Fibroblast of skin of scalp (primary cell): ENCODE results near the gene PCDHA1. TPM values are rescaled to one million over a fixed set of nuclear protein-coding genes. Genes with fewer than 3 reads are reported as not detected.
"Not testable (repeated sequence)": the region's sequence is repeated elsewhere in the genome, so short reads cannot be mapped to it uniquely, and the experiment has no call there.

Source experiments
- DNase-seq: peaks from one replicate; pipeline ENCODE4 v3.0.0-alpha.2; 2013
- polyA plus RNA-seq, 2 experiments: library from polyadenylated mRNA; unstranded; fragments of 120-200 nt; gene quantifications; one replicate each; pipeline ENCODE4 v1.2.1, GENCODE V29; 2013; ENCODE audit not compliant: insufficient read length in 2 of 2

The PCDHA1 gene
- 0.07 TPM for polyA plus RNA-seq (2013, experiment 1 of 2; ENCODE audit: insufficient read length)
- 0.12 TPM for polyA plus RNA-seq (2013, experiment 2 of 2; ENCODE audit: insufficient read length)

DNA sequence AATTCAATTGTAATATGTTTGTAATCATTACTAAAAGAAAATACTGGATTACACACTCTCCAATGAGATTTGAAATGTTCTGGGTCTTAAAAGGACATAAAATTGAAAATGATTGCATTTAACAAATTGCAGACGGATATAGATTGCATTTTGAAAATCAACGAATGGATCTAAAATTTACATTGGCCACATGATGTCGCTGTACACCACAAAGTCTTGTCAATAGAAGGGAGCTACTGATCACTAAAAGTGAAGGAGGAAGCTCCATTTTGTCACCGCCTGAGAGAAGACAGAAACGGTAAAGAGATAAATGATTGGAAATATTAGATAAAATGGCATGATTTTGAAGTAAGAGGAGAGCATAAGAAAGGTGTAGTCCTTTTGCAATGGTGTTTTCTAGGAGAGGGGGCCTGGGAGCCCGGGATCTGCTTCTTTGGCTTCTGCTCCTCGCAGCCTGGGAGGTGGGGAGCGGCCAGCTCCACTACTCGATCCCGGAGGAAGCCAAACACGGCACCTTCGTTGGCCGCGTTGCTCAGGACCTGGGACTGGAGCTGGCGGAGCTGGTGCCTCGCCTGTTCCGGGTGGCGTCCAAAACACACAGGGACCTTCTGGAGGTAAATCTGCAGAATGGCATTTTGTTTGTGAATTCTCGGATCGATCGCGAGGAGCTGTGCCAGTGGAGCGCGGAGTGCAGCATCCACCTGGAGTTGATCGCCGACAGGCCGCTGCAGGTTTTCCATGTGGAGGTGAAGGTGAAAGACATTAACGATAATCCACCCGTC, at the start of gene PCDHA1:
Gene PCDHA1 (plus strand): TSS at position 236 of the 782 bp plus-strand sequence.
- DNase-seq: no peak

DNA sequence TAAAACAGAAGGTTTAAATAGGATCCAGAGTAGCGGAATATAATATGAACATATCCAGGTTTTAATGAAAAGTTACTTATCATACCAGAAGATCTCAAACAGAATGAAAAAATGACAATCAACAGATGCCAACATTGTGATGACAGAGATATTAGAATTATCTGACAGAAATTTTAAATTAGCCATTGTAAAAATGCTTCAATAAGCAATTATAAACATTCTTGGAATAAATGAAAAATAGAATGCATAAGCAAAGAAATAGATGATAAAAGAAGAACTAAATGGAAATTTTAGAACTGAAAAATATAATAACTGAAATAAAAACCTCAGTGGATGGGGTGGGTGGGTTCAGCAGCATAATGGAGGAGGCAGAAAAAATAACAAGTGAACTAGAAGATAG, 48.5 kb upstream of the PCDHA1 start:
- no peak for DNase-seq

DNA sequence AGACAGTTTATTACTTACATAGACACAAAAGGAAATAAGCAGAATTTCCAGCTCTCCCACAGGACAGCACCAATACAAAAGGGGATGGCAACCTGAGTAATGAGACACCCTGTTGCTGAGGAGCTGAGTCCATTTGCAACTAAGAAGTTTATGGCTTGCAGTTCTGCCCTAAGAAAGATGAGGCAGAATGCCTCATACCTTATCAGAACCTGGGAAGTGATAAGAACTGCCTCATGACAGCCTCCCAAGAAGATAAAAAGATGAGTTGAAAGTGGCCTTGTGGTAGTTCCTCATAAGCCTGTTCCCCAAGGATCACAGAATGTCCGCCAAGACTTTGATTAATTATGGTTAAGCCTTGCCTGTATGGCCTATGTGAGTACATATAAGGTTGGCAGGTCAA, 44.0 kb upstream of the PCDHA1 start:
- no peak for DNase-seq

DNA sequence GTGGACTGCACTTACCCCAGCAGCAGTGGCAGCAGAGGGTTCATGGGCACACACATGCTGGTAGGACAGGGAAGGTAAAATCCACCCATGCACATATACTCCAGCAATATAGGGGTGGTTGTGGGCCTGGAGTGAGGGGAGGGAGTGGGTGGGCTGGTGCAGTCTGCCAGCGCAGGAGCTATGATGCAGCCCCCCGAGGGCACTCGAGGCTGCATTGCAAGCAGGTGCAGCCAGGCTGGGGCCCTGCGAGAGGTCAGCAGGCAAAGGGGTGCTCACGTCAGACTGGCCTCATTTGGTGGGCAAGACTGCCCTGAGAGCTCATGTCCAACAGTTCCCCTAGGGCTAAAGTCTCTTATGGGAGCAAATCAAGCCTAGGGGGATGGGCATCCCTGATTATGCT, 32.4 kb upstream of the PCDHA1 start:
- no peak for DNase-seq

DNA sequence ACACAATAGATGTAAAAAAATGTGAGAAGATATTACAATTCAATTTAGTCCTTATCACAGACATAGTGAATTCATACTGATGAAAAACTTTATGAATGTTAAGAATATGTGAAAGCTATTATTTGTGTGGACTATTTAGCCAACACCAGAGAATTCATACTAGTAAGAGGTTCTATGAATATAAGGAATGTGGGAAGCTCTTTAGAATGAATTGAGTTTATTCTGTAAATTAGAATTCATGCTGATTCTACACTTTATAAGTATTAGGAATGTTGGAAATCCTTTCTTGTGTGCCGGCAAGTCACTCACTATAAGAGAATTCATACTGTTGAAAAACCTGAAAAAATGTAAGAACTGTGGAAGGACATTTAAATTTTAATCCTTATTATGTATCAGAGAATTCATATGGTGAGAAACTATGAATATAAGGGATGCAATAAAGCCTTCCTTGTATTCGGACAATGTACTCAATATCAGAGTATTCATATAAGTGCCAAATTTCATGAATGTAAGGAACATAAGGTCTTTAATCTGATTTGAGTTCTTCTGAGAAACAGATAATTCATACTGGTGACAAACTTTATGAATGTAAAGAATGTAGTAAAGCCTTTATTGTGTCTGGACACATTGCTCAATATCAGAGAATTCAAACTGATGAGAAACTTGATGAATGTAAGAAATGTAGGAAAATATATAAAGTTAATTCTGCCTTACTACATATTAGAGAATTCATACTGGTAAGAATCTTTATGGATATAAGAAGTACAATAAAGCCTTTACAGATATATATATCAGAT, 21.6 kb upstream of the PCDHA1 start:
- no peak for DNase-seq

DNA sequence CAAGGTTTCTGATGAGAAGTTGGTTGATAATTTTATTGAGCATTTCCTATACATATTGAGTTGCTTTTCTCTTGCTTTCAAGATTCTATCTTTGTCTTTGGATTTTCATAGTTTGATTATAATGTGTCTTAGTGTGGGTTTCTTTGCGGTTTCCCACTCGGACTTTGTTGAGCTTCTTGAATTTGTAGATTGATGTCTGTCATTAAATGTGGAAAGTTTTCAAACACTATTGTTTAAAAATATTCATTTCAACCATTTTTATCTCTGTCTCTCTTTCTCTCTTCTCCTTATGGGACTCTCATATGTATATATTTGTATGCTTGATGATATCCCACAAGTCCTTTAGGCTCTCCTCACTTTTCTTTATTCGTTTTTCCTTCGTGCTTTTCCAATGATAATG, 18.5 kb upstream of the PCDHA1 start:
- DNase-seq: no peak

DNA sequence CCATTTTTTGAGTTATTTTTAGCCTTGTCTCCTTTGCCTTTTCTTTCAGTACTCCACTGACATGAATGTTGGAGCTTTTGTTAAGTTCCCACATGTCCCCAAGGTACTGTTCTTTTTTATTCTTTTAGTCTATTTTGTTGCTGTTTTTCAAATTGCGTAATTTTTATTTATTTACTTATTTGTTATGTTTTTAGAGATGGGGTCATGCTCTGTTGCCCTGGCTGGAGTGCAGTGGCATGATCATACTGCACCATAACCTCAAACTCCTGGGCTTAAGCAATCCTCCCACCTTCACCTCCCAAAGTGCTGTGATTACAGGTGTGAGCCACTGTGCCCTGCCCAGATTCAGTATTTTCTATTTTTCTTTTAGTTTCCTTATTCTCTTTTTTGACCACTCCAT, 5.4 kb upstream of the PCDHA1 start:
- DNase-seq: no peak

DNA sequence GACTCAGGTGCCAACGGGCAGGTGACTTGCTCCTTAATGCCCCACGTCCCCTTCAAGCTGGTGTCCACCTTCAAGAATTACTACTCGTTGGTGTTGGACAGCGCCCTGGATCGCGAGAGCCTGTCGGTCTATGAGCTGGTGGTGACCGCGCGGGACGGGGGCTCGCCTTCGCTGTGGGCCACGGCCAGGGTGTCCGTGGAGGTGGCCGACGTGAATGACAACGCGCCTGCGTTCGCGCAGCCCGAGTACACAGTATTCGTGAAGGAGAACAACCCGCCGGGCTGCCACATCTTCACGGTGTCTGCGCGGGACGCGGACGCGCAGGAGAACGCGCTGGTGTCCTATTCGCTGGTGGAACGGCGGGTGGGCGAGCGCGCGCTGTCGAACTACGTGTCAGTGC, 1.5 kb downstream of the PCDHA1 start:
- not testable (repeated sequence) for DNase-seq

DNA sequence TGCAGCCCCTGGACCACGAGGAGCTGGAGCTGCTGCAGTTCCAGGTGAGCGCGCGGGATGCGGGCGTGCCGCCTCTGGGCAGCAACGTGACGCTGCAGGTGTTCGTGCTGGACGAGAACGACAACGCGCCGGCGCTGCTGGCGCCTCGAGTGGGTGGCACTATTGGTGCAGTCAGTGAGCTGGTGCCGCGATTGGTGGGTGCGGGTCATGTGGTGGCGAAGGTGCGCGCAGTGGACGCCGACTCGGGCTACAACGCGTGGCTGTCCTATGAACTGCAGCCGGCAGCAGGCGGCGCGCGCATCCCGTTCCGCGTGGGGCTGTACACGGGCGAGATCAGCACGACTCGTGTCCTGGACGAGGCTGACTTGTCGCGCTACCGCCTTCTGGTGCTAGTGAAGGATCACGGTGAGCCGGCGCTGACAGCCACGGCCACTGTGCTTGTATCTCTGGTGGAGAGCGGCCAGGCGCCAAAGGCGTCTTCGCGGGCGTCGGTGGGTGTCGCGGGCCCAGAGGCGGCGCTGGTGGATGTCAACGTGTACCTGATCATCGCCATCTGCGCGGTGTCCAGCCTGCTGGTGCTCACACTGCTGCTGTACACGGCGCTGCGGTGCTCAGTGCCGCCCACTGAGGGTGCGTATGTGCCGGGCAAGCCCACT, 2.0 kb downstream of the PCDHA1 start:
- DNase-seq: not testable (repeated sequence)

DNA sequence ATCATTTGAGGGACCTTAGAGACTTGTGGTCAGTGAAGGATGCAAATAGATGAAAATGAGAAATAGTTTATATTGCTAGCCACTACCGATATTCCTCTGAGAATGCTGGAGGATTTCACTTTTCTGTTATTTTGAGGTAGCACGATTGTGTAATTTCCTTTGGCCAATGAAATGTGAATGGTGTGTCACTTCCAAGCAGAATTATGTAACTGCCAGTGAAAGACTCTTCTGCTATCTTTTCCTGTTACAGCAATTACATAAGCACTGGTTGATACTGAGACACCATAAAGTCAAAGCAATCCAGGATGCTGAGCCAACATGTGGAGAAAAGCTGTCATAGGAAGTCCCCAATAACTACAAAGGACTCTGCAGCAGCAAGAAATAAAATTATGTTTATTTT, 5.1 kb downstream of the PCDHA1 start:
- no peak for DNase-seq

DNA sequence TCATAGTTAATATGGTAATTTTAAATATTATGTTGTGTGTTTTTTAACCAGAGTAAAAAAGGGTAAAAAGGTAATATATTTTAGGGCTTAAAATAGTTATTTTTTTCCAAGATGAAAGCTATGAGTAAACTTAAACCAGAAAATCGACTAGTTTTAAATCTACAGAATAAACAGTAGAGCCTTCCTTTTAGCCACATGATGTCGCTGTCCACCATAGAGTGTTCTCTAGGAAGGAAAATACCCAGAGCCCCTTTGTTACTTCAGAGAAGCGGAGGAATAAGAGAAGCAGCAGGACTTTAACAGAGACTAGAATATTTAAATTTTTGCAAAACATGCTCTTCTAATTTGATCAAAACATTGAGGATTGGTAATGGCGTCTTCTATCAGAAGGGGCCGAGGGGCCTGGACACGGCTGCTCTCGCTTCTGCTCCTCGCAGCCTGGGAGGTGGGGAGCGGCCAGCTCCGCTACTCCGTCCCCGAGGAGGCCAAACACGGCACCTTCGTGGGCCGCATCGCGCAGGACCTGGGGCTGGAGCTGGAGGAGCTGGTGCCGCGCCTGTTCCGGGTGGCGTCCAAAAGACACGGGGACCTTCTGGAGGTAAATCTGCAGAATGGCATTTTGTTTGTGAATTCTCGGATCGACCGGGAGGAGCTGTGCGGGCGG, 8.8 kb downstream of the PCDHA1 start, which contains the start of gene PCDHA2:
Gene PCDHA2 (plus strand): TSS at position 258 of the 664 bp plus-strand sequence.
- DNase-seq: no peak

DNA sequence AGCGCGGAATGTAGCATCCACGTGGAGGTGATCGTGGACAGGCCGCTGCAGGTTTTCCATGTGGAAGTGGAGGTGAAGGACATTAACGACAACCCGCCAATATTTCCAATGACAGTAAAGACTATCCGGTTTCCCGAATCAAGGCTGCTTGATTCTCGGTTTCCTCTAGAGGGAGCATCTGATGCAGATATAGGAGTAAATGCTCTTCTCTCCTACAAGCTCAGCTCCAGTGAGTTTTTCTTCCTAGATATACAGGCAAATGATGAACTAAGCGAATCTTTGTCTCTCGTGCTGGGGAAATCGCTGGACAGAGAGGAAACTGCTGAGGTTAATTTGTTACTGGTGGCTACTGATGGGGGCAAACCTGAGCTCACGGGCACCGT, 9.3 kb downstream of the PCDHA1 start:
- peak; percentile 1 for DNase-seq

DNA sequence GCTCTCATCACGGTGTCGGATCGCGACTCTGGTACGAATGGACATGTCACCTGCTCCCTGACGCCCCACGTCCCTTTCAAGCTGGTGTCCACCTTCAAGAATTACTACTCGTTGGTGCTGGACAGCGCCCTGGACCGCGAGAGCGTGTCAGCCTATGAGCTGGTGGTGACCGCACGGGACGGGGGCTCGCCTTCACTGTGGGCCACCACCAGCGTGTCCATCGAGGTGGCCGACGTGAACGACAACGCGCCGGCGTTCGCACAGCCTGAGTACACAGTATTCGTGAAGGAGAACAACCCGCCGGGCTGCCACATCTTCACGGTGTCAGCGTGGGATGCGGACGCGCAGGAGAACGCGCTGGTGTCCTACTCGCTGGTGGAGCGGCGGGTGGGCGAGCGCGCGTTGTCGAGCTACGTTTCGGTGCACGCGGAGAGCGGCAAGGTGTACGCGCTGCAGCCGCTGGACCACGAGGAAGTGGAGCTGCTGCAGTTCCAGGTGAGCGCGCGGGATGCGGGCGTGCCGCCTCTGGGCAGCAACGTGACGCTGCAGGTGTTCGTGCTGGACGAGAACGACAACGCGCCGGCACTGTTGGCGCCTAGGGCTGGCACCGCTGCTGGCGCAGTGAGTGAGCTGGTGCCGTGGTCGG, 10.3 kb downstream of the PCDHA1 start:
- not testable (repeated sequence) for DNase-seq

DNA sequence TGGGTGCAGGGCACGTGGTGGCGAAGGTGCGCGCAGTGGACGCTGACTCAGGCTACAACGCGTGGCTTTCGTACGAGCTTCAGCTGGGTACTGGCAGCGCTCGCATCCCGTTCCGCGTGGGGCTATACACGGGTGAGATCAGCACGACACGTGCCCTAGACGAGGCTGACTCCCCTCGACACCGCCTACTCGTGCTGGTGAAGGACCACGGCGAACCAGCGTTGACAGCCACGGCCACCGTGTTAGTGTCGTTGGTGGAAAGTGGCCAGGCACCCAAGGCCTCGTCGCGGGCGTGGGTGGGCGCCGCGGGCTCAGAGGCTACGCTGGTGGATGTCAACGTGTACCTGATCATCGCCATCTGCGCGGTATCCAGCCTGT, 10.8 kb downstream of the PCDHA1 start:
- DNase-seq: no peak

DNA sequence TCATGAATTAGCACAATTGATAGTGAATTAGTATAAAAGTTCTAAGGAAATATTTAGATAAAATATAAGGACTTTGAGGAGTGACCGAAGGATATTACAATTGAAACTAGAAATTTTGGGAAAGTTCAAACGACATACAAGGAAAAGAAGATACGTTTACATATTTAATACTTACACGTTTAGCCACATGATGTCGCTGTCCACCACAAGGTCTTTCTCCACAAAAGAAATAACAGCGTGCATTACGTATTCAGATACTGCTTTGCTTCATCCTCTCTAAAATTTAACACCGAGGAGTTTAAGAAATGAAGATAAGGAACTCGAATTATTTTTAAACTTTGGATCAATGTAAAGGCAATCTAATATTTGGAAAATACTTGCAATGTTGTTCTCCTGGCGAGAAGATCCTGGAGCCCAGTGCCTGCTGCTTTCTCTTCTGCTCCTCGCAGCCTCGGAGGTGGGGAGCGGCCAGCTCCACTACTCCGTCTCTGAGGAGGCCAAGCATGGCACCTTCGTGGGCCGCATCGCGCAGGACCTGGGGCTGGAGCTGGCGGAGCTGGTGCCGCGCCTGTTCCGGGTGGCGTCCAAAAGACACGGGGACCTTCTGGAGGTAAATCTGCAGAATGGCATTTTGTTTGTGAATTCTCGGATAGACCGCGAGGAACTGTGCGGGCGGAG, 15.0 kb downstream of the PCDHA1 start, which contains the start of gene PCDHA3:
Gene PCDHA3 (plus strand): TSS at position 242 of the 678 bp plus-strand sequence.
- DNase-seq: peak; percentile 12

DNA sequence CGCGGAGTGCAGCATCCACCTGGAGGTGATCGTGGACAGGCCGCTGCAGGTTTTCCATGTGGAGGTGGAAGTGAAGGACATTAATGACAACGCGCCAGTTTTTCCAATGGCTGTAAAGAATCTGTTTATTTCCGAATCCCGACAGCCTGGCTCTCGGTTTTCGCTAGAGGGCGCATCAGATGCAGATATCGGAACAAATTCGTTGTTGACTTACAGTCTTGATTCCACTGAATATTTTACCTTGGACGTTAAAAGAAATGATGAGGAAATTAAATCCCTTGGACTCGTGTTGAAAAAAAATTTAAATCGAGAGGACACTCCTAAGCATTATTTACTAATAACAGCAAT, 15.5 kb downstream of the PCDHA1 start:
- peak; percentile 2 for DNase-seq

DNA sequence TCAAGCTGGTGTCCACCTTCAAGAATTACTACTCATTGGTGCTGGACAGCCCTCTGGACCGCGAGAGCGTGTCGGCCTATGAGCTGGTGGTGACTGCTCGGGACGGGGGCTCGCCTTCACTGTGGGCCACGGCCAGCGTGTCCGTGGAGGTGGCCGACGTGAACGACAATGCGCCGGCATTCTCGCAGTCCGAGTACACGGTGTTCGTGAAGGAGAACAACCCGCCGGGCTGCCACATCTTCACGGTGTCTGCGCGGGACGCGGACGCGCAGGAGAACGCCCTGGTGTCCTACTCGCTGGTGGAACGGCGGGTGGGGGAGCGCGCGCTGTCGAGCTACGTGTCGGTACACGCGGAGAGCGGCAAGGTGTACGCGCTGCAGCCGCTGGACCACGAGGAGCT, 16.4 kb downstream of the PCDHA1 start:
- DNase-seq: not testable (repeated sequence)

DNA sequence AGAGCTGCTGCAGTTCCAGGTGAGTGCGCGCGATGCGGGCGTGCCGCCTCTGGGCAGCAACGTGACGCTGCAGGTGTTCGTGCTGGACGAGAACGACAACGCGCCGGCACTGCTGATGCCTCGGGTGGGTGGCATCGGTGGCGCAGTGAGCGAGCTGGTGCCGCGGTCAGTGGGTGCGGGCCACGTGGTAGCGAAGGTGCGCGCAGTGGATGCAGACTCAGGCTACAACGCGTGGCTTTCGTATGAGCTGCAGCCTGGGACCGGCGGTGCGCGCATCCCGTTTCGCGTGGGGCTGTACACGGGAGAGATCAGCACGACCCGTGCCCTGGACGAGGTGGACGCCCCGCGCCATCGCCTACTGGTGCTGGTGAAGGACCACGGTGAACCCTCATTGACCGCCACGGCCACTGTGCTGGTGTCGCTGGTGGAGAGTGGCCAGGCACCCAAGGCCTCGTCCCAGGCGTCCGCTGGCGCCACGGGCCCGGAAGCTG, 16.9 kb downstream of the PCDHA1 start:
- no peak for DNase-seq

DNA sequence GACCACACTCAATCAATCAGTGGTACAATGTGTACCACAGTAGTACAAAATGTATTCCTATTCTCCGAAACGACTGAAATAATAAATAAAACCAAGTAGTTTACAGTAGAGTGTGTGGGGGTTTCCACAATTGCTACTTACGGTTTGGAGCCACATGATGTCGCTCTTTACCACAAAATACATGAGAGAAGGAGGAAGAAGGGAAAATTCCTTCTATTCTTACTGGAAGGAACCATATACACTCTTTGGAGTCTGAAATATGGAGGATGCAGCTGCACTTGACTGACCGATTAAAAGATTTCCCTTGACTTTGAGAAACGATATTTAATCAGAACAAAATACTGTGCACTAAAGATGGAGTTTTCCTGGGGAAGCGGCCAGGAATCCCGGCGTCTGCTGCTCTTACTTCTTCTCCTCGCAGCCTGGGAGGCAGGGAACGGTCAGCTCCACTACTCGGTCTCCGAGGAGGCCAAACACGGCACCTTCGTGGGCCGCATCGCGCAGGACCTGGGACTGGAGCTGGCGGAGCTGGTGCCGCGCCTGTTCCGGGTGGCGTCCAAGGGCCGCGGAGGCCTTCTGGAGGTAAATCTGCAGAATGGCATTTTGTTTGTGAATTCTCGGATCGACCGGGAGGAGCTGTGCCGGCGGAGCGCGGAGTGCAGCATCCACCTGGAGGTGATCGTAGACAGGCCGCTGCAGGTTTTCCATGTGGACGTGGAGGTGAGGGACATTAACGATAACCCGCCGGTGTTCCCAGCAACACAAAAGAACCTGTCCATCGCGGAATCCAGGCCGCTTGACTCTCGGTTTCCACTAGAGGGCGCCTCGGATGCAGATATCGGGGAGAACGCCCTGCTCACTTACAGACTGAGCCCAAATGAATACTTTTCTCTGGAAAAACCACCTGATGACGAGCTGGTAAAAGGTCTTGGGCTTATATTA, 21.2 kb downstream of the PCDHA1 start, which contains the start of gene PCDHA4:
Gene PCDHA4 (plus strand): TSS at position 235 of the 942 bp plus-strand sequence.
- DNase-seq: peak; percentile 1
